PC-9 (cell line): ENCODE results near the gene LILRA1. TPM values are rescaled to one million over a fixed set of nuclear protein-coding genes. Genes with fewer than 3 reads are reported as not detected.
"Not testable (repeated sequence)": the region's sequence is repeated elsewhere in the genome, so short reads cannot be mapped to it uniquely, and the experiment has no call there.

Source experiments
- BruUV-seq: library from RNA; stranded (reverse); fragments of 400-500 nt; replicated peaks from 2 replicates; lab custom pipeline; 2021; lab: Mats Ljungman, UMichigan
- CTCF ChIA-PET: fragments of 300-600 bp; sonication (Branson Sonifier 250); formaldehyde crosslinking; loops from one replicate; lab custom pipeline; 2022; ENCODE audit warnings: antibody characterized with exemption; lab: Charles Lee
- POLR2A ChIA-PET: fragments of 300-600 bp; sonication (Branson Sonifier 250); formaldehyde crosslinking; loops from one replicate; lab custom pipeline; 2022; ENCODE audit warnings: antibody characterized with exemption; ENCODE audit not compliant: unreplicated experiment; lab: Charles Lee
- DNase-seq, 2 experiments: peaks; one replicate each; pipeline versions ENCODE4 v3.0.0 to v3.0.0-alpha.2; 2015 to 2022; ENCODE audit warnings: mixed read lengths in 1 of 2
- H2AFZ ChIP-seq: fragments of 200-600 bp; sonication (generic); 2 replicates; pipeline ENCODE4 v1.8.1; 2017; ENCODE audit warnings: antibody characterized with exemption
- H3F3A ChIP-seq: fragments of 200-600 bp; sonication (generic); 2 replicates; pipeline ENCODE4 v1.8.1; 2017; ENCODE audit warnings: antibody characterized with exemption, mild to moderate bottlenecking, low read depth; ENCODE audit not compliant: insufficient read depth
- H3K27ac ChIP-seq: fragments of 200-600 bp; sonication (generic); 2 replicates; pipeline ENCODE4 v1.6.1; 2016; ENCODE audit warnings: mixed run types
- H3K27me3 ChIP-seq: fragments of 200-600 bp; sonication (generic); 2 replicates; pipeline ENCODE4 v1.6.1; 2016; ENCODE audit warnings: low read depth, mixed run types; ENCODE audit not compliant: insufficient read depth
- H3K36me3 ChIP-seq: fragments of 200-600 bp; sonication (generic); 2 replicates; pipeline ENCODE4 v1.6.1; 2016; ENCODE audit warnings: low read depth, mixed run types
- H3K4me1 ChIP-seq: fragments of 200-600 bp; sonication (generic); replicated peaks from 2 replicates; pipeline ENCODE4 v1.6.1; 2016; ENCODE audit warnings: mixed run types; ENCODE audit not compliant: insufficient read depth
- H3K4me2 ChIP-seq: fragments of 200-600 bp; sonication (generic); 2 replicates; pipeline ENCODE4 v1.6.1; 2017; ENCODE audit warnings: mixed run types
- H3K4me3 ChIP-seq: fragments of 200-600 bp; sonication (generic); 2 replicates; pipeline ENCODE4 v1.6.1; 2016; ENCODE audit warnings: mixed run types
- H3K79me2 ChIP-seq: fragments of 200-600 bp; sonication (generic); 2 replicates; pipeline ENCODE4 v1.6.1; 2017; ENCODE audit warnings: low read depth, mixed run types
- H3K9me2 ChIP-seq: fragments of 200-600 bp; sonication (generic); 2 replicates; pipeline ENCODE4 v1.8.1; 2017; ENCODE audit warnings: mild to moderate bottlenecking; ENCODE audit not compliant: insufficient read depth
- H3K9me3 ChIP-seq: fragments of 200-600 bp; sonication (generic); 2 replicates; pipeline ENCODE4 v1.8.1; 2016; ENCODE audit warnings: low read depth; ENCODE audit not compliant: insufficient read depth
- H4K20me1 ChIP-seq: fragments of 200-600 bp; sonication (generic); 2 replicates; pipeline ENCODE4 v1.8.1; 2017; ENCODE audit not compliant: insufficient read depth
- EZH2 ChIP-seq: fragments of 200-600 bp; sonication (generic); IDR thresholded peaks from 2 replicates; pipeline ENCODE4 v1.8.0; 2017; ENCODE audit warnings: antibody characterized with exemption, low read depth
- intact Hi-C: fragments of 100-400 bp; cut with micrococcal nuclease; formaldehyde crosslinking; loops from one replicate; pipeline ENCODE4 v1.10.0; 2022; ENCODE audit not compliant: unreplicated experiment
- total RNA-seq: library from RNA; stranded (reverse); gene quantifications from 2 replicates; pipeline ENCODE4 v1.2.3, GENCODE V29; 2021
- TF ChIP-seq, protein P1 (sequence below): fragments of 200-600 bp; sonication (generic); conservative IDR thresholded peaks from 2 replicates; pipeline ENCODE4 v1.6.1; 2017; ENCODE audit warnings: mixed run types, antibody characterized with exemption, mild to moderate bottlenecking, moderate library complexity

LILRA1 gene
- total RNA-seq, 1 experiment from 2014 or later: not detected

DNA sequence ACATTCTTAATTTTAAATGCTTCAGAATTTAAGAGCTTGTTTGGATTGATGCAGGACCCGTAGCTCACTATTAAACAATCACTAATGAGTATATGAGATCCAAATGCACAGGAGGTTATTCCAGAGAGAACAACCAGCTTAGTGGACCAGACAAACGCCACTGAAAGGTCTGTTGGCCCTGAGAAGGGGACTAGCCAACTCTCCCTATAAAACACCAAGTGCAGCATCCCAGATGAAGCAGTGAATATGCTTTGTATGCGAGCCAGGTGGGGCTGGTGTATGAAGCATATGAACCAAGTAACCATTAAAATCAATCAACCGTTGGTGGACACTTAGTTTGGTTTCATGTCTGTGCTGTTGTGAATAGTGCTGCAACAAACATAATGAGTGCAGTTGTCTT is 27.0 kb downstream of the LILRA1 start:
- H3K9me3 ChIP-seq: no peaks in the 10 kb centered on the region
- DNase-seq: no peak
- no peaks in the 10 kb centered on the region for H3K79me2 ChIP-seq
- H3K27ac ChIP-seq: no peak overlapping the region
- no peaks in the 10 kb centered on the region for H3K36me3 ChIP-seq
- no peak for TF ChIP-seq EZH2
- TF ChIP-seq, protein P1, sequence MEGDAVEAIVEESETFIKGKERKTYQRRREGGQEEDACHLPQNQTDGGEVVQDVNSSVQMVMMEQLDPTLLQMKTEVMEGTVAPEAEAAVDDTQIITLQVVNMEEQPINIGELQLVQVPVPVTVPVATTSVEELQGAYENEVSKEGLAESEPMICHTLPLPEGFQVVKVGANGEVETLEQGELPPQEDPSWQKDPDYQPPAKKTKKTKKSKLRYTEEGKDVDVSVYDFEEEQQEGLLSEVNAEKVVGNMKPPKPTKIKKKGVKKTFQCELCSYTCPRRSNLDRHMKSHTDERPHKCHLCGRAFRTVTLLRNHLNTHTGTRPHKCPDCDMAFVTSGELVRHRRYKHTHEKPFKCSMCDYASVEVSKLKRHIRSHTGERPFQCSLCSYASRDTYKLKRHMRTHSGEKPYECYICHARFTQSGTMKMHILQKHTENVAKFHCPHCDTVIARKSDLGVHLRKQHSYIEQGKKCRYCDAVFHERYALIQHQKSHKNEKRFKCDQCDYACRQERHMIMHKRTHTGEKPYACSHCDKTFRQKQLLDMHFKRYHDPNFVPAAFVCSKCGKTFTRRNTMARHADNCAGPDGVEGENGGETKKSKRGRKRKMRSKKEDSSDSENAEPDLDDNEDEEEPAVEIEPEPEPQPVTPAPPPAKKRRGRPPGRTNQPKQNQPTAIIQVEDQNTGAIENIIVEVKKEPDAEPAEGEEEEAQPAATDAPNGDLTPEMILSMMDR: no peak
- BruUV-seq: no TSS peak
- H3K4me1 ChIP-seq: no peaks in the 10 kb centered on the region
- H3K9me2 ChIP-seq: no peaks in the 10 kb centered on the region
- no peaks in the 10 kb centered on the region for H3F3A ChIP-seq
- H4K20me1 ChIP-seq: no peaks in the 10 kb centered on the region
- intact Hi-C loops: no loop called here
- H2AFZ ChIP-seq: no peak overlapping the region
- H3K4me3 ChIP-seq: no peak overlapping the region
- ChIA-PET CTCF (no interaction called here), POLR2A (no interaction called here)
- peaks cover 42% of the 10 kb centered on the region for H3K27me3 ChIP-seq
- H3K4me2 ChIP-seq: no peak overlapping the region

DNA sequence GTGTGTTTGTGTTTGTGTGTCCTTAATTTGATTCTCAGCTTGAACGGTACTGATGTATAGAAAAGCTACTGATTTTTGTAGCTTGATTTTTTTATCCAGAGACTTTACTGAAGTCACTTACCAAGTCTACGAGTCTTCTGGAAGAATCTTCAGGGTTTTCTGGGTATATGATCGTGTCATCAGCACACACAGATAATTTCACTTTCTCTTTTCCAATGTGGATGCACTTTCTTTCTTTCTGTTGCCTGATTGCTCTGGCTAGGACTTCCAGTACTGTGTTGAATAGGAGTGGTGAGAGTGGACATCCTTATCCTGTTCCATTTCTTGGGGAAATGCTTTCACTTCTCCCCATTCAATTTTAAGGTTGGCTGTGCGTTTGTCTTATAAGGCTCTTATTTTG is 29.0 kb downstream of the LILRA1 start:
- BruUV-seq: no TSS peak
- CTCF ChIA-PET: no interaction called here

DNA sequence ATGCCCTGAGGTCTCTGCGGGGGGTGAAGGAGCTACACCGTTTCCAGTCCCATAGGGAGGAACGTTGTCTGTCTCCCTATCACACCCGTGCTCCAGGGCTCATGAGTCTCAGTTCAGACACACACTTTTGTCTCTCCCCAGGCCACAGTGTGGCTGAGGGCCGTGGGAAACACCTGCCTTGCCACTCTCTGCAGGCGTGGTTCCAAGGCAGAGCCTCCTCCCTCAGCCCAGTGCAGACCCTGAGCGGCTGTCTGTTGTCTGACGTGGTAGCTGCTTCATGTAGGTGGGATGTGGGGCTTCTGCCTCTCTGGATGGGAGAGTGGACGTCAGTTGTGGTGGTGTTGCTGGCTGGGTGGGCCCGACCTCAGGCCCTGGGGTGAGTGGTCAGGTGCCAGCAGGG is 30.8 kb downstream of the LILRA1 start:
- H3K9me2 ChIP-seq, CTCF ChIA-PET, H3K27ac ChIP-seq, H2AFZ ChIP-seq, H3K4me2 ChIP-seq, H3K36me3 ChIP-seq, intact Hi-C loops, H3K4me1 ChIP-seq, H3K4me3 ChIP-seq, DNase-seq, BruUV-seq, H3K79me2 ChIP-seq, POLR2A ChIA-PET, H3F3A ChIP-seq, H3K9me3 ChIP-seq, H4K20me1 ChIP-seq: not testable (repeated sequence)
- peaks cover 72% of the 10 kb centered on the region for H3K27me3 ChIP-seq

More for the DNA sequence above, 29.0 kb downstream of the LILRA1 start:
- no peaks in the 10 kb centered on the region for H3K4me1 ChIP-seq
- H3K4me3 ChIP-seq: no peak overlapping the region
- no peaks in the 10 kb centered on the region for H3F3A ChIP-seq
- H3K9me3 ChIP-seq: no peaks in the 10 kb centered on the region
- no peaks in the 10 kb centered on the region for H3K36me3 ChIP-seq
- H3K4me2 ChIP-seq: no peak overlapping the region
- no peak overlapping the region for H3K27ac ChIP-seq
- intact Hi-C loops: no loop called here
- DNase-seq: peak in 1 of 2 experiments; percentile 1
- H3K27me3 ChIP-seq: peaks cover 57% of the 10 kb centered on the region
- TF ChIP-seq, protein P1: no peak
- TF ChIP-seq EZH2: no peak
- H3K79me2 ChIP-seq: no peaks in the 10 kb centered on the region
- no peaks in the 10 kb centered on the region for H3K9me2 ChIP-seq
- POLR2A ChIA-PET: interaction anchor here (0.5 to 0.7 kb wide), 2 partner anchors 57 to 403 kb away, joined by 3 read pairs; no protein-coding TSS in a partner anchor
- no peaks in the 10 kb centered on the region for H4K20me1 ChIP-seq
- no peak overlapping the region for H2AFZ ChIP-seq

DNA sequence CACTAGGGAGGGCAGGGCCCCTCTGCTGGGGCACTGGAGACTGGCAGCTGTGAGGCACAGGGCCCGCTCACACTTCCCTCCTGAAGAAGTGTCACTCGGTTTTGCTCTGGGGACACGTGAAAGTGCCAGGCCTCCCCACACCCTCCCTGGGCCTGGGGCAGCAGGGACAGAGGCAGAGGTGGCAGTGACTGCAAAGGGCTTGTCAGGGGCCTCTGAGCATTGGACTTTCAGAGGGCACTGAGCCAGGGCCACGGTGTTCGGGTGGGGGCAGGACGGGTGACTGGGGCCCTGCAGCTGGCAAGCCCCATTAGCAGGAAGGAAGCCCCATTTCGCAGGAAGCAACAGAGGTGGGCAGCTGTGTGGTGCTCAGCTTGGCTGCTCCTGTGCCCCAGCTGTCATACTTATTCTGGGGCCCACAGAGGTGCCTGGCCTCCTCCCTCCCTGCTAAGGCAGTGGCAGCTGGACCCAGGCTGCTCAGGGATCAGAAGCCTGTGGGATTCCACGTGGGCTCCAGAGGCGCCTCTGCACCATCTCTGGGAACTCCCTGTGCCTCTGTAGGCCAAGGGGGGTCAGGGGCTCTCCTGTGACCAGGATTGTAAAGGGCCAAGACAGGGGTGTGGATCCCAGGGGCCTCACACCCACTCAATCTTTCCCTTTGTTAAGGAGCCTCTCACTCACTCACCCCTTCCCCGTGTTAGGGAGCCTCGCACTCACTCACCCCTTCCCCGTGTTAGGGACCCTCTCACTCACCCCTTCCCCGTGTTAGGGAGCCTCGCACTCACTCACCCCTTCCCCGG is 31.7 kb downstream of the LILRA1 start:
- H3K4me3 ChIP-seq, BruUV-seq, H4K20me1 ChIP-seq, H3K36me3 ChIP-seq, H3K9me3 ChIP-seq, H3K9me2 ChIP-seq, DNase-seq, H3F3A ChIP-seq, H3K4me2 ChIP-seq, intact Hi-C loops, H3K4me1 ChIP-seq, POLR2A ChIA-PET, H3K27ac ChIP-seq, H3K79me2 ChIP-seq, H2AFZ ChIP-seq, CTCF ChIA-PET: not testable (repeated sequence)
- peaks cover 80% of the 10 kb centered on the region for H3K27me3 ChIP-seq
